ENCODE results near the gene UHRF1.
"Not testable (repeated sequence)": the region's sequence is repeated elsewhere in the genome, so short reads cannot be mapped to it uniquely, and the experiment has no call there.

The UHRF1 gene

DNA sequence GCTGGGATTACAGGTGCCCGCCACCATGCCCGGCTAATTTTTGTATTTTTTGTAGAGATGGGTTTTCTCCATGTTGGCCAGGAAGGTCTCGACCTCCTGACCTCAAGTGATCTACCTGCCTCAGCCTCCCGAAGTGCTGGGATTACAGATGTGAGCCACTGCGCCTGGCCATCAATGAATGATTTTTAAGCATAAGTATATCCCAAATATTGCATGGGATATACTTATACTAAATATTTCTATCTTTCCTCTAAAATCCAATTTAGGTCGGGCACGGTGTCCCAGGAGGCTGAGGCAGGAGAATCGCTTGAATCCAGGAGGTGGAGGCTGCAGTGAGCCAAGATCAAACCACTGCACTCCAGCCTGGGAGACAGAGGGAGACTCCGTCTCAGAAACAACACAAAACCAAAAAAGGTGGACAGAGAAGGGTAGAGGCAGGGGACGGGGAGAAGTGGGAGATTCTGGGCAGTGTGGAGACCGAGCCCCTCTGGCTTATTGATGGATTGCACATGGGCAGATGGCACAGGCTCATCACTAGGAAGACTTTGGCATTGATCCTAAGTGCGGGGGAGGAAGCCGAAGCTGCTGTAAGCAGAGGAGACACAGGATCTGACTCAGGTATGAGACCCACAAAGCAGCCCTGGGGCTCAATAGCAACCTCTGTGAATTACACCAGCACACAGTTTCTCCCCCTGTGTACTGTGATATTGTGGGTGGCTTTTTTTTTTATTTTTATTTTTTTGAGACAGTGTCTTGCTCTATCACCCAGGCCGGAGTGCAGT, 20.1 kb upstream of the UHRF1 start:
- TF ChIP-seq, protein P1, sequence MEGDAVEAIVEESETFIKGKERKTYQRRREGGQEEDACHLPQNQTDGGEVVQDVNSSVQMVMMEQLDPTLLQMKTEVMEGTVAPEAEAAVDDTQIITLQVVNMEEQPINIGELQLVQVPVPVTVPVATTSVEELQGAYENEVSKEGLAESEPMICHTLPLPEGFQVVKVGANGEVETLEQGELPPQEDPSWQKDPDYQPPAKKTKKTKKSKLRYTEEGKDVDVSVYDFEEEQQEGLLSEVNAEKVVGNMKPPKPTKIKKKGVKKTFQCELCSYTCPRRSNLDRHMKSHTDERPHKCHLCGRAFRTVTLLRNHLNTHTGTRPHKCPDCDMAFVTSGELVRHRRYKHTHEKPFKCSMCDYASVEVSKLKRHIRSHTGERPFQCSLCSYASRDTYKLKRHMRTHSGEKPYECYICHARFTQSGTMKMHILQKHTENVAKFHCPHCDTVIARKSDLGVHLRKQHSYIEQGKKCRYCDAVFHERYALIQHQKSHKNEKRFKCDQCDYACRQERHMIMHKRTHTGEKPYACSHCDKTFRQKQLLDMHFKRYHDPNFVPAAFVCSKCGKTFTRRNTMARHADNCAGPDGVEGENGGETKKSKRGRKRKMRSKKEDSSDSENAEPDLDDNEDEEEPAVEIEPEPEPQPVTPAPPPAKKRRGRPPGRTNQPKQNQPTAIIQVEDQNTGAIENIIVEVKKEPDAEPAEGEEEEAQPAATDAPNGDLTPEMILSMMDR (IDR thresholded peaks at IDR 0.05; ENCODE audit: low read depth, low read length, missing control alignments) = no peak
- no peak for DNase-seq (ENCODE audit: low read depth)
- H3K4me3 ChIP-seq (ENCODE audit: low read depth, low read length) = no peak overlapping the region

DNA sequence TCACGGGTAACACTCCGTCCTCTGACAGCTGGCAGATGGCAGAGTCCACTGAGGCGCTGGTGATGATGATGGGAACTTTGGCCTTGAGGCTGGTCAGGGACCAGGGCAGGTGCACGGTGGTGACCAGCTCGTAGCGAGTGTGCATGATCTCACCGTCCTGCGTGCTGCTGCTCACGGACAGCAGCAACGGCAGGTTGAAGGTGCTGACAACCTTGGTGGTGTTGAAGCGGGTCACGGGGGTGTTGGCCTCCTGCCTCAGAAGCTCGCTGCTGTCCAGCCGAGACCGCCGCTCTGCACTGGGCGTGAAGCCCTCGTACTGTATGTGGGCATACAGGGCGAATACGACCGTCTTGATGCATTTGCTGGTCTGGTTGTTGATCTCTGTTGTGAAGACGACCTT, 18.2 kb upstream of the UHRF1 start:
- H3K4me3 ChIP-seq (ENCODE audit: low read depth, low read length) = no peak overlapping the region
- DNase-seq (ENCODE audit: low read depth) = no peak
- TF ChIP-seq, protein P1 (IDR thresholded peaks at IDR 0.05; ENCODE audit: low read depth, low read length, missing control alignments) = no peak

DNA sequence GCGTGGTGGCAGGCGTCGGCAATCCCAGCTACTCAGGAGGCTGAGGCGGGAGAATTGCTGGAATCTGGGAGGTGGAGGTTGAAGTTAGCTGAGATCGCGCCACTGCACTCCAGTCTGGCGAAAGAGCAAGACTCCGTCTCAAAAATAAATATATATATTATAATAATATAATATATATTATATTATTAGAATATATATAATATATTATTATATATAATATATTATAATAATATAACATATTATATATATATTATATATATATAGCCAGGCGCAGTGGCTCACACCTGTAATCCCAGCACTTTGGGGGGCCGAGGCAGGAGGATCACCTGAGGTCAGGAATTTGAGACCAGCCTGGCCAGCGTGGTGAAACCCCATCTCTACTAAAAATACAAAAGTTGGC, 16.3 kb upstream of the UHRF1 start:
- not testable (repeated sequence) for DNase-seq (ENCODE audit: low read depth); H3K4me3 ChIP-seq (ENCODE audit: low read depth, low read length)

DNA sequence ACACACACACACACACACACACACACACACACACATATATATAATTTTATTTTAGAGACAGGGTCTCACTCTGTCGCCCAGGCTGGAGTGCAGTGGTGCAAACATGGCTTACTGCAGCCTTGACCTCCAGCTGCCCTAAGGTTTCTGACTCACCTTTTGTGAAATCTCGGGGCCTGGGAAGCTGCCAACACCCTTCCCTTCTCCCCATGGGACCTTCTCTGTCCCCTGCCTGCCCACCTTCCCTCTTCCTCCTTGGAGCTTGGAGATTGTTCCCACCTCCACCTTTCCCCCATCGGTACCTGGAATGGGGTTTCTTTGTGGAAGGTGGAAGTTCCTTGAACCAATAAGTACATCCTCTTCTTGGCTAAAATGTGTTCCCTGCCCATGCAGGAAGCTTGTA, 12.9 kb upstream of the UHRF1 start:
- DNase-seq (ENCODE audit: low read depth) = no peak
- H3K4me3 ChIP-seq (ENCODE audit: low read depth, low read length) = no peak overlapping the region
- TF ChIP-seq, protein P1 (IDR thresholded peaks at IDR 0.05; ENCODE audit: low read depth, low read length, missing control alignments) = no peak

DNA sequence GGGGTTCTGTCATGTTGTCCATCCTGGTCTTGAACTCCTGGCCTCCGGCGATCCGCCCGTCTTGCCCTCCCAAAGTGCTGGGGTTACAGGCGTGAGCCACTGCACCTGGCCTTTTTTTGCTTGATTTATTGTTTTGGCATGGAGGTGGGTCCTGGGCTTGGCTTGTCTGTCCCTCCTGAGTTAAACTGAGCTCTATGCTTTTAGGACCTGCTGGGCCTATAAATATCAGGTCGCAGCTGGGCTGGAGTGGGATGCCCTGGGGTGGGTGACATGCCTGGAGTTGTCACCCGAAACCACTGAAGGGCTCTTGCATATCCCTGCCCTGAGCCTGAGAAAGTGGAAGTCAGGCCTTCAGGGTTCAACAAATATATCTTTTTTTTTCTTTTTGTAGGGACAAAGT, 12.2 kb upstream of the UHRF1 start:
- DNase-seq (ENCODE audit: low read depth) = no peak
- TF ChIP-seq, protein P1 (IDR thresholded peaks at IDR 0.05; ENCODE audit: low read depth, low read length, missing control alignments) = no peak
- H3K4me3 ChIP-seq (ENCODE audit: low read depth, low read length) = no peak overlapping the region

DNA sequence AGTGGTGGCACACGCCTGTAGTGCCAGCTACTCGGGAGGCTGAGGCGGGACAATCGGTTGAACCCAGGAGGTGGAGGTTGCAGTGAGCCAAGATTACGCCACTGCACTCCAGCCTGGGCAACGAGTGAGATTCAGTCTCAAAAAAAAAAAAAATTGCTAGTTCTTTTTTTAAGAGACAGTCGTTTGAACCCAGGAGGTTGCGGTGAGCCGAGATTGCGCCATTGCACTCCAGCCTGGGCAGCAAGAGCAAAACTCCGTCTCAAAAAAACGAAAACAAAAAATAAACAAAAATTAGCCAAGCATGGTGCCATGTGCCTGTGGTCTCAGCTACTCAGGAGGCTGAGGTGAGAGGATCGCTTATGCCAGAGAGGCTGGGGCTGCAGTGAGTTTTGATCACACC, 8.4 kb upstream of the UHRF1 start:
- H3K4me3 ChIP-seq (ENCODE audit: low read depth, low read length); DNase-seq (ENCODE audit: low read depth): not testable (repeated sequence)

DNA sequence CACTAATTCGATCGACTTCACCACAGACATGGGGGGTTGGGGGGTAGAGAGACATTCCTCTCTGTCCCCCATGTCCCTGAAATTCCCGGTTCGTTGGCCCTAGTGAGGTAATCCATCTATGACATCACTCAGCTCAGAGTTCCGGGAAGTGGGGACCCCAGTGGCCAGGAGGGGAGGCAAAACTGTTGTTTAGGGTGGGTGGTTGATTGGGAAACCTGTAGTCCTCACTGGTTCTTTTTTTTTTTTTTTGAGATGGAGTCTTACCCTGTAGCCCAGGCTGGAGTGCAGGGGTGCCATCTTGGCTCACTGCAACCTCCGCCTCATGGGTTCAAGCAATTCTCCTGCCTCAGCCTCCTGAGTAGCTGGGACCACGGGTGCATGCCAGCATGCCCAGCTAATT, 6.5 kb upstream of the UHRF1 start, which contains the start of gene ARRDC5:
Gene ARRDC5 (minus strand): TSS at position 101 of the 400 bp plus-strand sequence. CDS start 71 bp downstream, at position 30.
- no peak for DNase-seq (ENCODE audit: low read depth)
- TF ChIP-seq, protein P1 (IDR thresholded peaks at IDR 0.05; ENCODE audit: low read depth, low read length, missing control alignments) = no peak
- no peak within 1 kb of the TSS for H3K4me3 ChIP-seq (ENCODE audit: low read depth, low read length)

DNA sequence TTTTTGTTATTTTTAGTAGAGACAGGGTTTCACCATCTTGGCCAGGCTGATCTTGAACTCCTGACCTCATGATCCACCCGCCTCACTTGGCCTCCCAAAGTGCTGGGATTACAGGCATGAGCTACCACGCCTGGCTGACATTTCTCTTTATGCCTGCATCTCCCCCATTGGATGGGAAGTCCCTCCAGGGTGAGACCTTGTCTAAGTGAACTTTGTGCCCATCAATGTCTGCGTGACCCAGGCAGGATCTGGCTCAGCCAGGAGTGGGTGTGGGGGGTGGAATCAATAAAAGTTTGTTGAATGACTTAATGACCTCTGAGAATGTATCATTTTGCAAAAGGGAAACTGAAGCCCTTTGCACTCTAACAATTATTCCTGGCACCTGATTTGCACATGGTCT, 4.8 kb upstream of the UHRF1 start:
- DNase-seq (ENCODE audit: low read depth) = no peak
- H3K4me3 ChIP-seq (ENCODE audit: low read depth, low read length) = no peak overlapping the region
- TF ChIP-seq, protein P1 (IDR thresholded peaks at IDR 0.05; ENCODE audit: low read depth, low read length, missing control alignments) = no peak
